Activated CD8-positive, alpha-beta memory T cell treated with anti-CD3 and anti-CD28 coated beads for 4 hours (primary cell): ENCODE data around the gene ALPK3.

ENCODE experiments used
- DNase-seq, 2 donors: peaks; one replicate each; pipeline ENCODE4 v3.0.0-alpha.2; 2020; ENCODE audit warnings: low read depth in 2 of 2

The ALPK3 gene

GRCh38 chr15:84797801-84798200, 19.4 kb upstream of the ALPK3 start:
- no peak for DNase-seq

DNA sequence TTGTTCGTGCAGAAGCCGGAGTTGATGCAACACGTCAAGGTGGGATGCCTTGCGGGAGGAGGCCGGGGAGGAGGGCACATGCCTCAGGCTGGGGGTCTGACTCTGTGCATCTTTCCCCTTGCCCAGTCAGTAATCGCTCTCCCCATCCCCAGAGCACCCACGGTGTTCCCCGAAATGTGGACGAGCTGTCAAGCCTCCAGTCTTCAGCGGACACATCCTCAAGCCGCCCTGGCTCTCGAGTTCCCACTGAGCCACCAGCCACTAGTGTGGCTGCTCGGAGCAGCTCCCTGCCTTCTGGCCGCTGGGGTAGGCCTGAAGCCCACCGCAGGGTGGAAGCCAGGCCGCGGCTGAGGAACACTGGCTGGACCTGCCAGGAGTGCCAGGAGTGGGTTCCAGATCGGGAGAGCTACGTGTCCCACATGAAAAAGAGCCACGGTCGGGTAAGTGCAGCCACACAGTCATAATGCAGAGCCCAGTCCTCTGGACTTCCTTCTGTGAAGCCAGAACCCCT, 18.7 kb upstream of the ALPK3 start:
- no peak for DNase-seq

- DNase-seq: no peak
Measured at GRCh38 chr15:84799511-84800187, 17.5 kb upstream of the ALPK3 start.

- DNase-seq: no peak
Measured at GRCh38 chr15:84800365-84800806, 16.8 kb upstream of the ALPK3 start.

- DNase-seq: no peak
Measured at GRCh38 chr15:84804005-84804900, 12.9 kb upstream of the ALPK3 start.

DNA sequence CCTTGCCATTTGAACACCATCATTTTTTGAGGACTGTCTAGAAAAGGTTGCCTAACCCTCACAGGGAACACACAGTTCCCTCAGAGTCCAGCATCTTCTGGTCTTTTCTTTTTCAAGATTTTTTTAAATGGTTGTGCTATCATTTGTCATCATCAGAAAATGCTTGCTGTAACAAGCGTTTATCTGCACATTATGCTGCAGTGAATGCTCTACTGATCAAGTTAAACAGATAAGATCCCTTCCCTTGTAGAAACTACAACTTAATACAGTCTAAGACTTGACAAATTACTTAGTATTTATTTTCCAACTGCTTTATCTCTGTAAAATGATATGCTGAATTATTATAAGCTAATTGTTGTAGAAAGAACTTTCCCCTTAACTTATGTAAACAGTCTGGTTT, 11.9 kb upstream of the ALPK3 start:
- DNase-seq: no peak

- DNase-seq: no peak
Measured at GRCh38 chr15:84807228-84807627, 9.9 kb upstream of the ALPK3 start.

GRCh38 chr15:84810073-84810840, 6.9 kb upstream of the ALPK3 start:
- DNase-seq: no peak

DNA sequence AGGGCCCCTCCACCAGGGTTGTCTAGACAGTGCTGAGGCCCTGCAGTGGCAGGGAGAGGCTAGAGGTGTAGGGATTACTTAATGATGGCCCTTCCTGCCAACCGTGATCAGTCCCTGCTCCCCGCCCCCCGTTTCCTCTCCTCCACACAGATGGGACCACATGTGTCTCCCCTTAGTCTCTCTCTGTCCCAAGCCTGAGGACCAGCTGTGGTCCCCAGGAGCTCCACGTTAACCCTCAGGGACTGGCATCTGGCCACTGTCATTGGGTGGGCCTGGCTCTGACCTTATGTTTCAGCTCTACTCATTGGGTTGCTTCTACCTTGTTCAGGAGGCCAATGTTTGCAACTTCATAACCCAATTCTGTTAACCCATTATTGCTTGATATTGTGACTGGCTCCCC, 6.0 kb upstream of the ALPK3 start:
- DNase-seq: no peak

- no peak for DNase-seq
Measured at GRCh38 chr15:84811828-84812227, 5.3 kb upstream of the ALPK3 start.

DNA sequence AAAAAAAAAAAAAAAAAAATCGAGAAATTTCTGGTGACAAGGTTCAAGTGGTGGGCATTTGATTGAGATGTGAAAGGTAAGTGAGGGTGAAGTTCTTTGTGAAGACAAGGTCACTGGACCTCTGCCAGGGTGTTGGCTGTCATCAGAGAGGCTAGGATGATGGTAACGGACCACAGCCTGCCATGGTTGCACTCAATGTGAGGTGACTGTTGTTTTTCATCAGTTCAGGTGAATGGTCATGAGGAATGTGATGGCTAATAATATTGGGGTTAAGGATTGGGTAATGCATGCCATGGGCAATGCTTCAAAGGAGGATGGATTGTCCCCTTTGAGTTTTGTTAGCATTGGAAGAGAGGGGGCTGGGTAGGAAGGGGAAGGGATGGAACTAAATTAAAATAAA, 4.3 kb upstream of the ALPK3 start:
- DNase-seq: no peak

GRCh38 chr15:84813435-84813834, 3.7 kb upstream of the ALPK3 start:
- DNase-seq: no peak

DNA sequence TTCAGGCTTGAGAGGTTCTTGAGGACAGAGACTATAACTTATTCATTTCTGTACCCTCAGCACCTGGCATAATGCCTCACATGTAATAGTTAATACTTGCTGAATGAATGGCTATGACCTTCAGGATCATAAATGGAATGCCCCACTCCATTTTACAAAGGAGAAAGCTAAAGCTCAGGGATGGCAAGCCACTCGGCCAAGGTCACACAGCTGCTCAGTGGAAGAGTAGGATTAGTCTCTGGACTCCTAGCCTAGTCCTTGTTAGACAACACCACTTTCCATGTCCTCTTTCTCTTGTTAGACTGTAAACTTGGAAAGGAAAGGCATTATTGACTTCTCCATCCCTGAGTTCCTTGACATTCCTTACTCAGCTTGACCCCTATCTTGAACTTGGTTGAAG, 3.2 kb upstream of the ALPK3 start:
- no peak for DNase-seq

- no peak for DNase-seq
Measured at GRCh38 chr15:84814916-84815315, 2.2 kb upstream of the ALPK3 start.

- DNase-seq: no peak
Measured at GRCh38 chr15:84817466-84818081, 418 bp downstream of the ALPK3 start.

- DNase-seq: no peak
Measured at GRCh38 chr15:84818261-84819131, 1.3 kb downstream of the ALPK3 start.

- no peak for DNase-seq
Measured at GRCh38 chr15:84819291-84819768, 2.2 kb downstream of the ALPK3 start.

GRCh38 chr15:84819791-84820190, 2.6 kb downstream of the ALPK3 start:
- DNase-seq: no peak

DNA sequence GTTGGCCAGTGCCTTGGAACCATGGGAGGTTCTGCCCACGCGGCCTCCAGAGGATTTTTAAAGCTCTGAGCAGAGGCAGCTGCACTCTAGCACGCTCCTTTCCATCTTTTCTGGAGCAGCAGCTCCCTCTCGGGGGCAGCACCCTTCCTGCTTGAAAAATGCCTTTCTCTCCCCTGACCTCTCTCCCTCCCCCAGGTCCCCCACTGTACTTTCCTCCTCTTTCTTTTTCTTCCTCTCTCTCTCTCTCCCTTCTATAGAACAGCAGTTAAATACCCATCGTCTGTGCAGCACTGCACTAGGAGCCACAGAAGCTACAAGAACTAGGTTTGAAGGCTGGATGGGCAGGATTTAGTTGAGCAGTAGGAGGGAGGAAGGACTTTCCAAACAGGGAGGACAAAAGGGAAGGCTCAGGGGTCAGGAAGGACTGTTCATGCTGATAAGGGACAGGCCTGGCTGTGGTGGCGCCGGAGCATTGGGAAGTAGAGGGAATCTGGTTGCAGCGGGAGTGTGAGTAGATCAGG, 4.4 kb downstream of the ALPK3 start:
- DNase-seq: no peak

DNA sequence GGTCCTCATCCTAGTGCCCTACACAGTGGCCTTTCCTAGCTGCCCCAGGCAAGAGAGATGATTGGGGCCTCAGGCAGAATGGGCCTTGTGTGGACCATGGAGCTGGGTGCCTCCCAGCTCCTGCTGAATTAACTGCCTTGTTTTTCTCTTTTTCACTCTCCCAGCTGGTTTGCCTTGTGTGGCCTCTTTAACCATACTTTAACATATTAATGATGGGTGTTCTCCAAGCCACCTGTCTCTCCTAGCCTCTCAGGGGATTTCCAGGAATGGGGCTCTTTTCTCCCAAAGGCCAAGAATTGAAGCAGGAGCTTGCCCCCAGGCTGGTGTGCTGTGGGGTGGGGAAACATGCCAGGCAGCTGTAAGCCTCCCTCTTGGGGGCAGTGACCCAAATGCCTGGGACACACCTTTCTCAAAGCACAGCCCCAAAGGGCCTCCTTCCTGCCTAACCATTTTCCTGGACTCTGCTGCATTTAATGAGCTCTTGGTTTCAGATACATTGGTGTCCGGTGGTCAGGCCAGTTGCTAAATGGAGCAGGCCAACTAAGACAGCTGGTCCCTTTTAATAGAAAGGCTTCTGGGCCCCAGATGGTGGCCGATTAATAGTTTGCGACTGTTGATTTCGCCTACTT, 5.6 kb downstream of the ALPK3 start:
- no peak for DNase-seq
